ENCODE data around the gene PMPCA. TPM values are rescaled to one million over a fixed set of nuclear protein-coding genes. Genes with fewer than 3 reads are reported as not detected.
A peak's percentile ranks its signal among the peaks of the same experiment; 100 is the strongest.

The PMPCA gene
- total and polyA plus RNA-seq, 7 donors = 22.9 to 49.9 (median 27.1) TPM

DNA sequence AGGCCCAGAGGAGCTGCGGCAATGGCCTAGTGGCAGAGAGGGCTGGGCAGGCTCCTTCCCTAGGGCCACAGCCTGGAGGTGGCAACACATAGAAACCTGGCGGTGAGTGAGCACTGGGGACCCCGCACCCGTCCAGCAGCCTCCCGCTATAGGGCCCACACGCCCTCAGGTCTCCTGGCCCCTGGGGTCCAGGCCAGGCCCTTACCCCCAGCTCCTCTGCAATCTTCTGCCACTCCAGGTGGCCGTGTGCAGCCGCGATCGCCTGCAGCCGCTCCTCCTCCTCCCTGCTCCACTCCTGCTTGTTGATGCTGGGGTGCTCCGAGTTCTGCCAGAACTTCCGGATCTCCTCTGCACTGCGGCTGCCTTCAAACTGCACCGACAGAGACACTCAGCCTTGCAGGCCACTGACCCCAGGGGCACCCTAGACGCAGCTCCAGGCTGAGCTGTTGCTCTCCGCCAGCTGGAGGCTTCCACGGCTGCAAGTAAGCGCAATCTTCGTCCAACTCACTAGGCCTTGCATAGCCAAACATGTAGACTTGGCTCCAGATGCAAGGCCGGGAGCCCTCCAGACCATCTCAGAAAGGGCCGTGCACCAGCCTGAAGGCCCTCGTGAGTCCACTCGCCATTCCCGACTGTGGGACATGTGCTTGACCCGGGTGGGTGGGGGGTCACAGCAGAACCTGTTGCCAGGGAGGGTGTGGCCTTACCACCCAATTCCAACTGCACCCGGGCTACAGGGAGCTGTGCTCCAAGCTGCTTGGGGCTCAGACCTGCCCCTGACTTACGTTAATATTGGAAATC lies 18.5 kb upstream of the PMPCA start:
- Histone ChIP-seq H3K4me1 (no peaks in the 10 kb centered on the region), H3K27ac (no peak overlapping the region), H3K9me3 (no peaks in the 10 kb centered on the region), H3K27me3 (no peaks in the 10 kb centered on the region), H3K36me3 (peaks cover 34 to 92% (median 55%) of the 10 kb centered on the region in 4 donors), H3K4me3 (no peak overlapping the region)
- intact Hi-C loops (cut with DNase I) = no loop called here
- 95% methylated on average over 28 of the region's 28 CpGs for WGBS, 2 donors
- TF ChIP-seq EP300 (IDR thresholded peaks at IDR 0.05) (no peak), POLR2AphosphoS5 (IDR thresholded peaks at IDR 0.05) (no peak), POLR2A (IDR thresholded peaks at IDR 0.05) (no peak)
- TF ChIP-seq, protein P1, sequence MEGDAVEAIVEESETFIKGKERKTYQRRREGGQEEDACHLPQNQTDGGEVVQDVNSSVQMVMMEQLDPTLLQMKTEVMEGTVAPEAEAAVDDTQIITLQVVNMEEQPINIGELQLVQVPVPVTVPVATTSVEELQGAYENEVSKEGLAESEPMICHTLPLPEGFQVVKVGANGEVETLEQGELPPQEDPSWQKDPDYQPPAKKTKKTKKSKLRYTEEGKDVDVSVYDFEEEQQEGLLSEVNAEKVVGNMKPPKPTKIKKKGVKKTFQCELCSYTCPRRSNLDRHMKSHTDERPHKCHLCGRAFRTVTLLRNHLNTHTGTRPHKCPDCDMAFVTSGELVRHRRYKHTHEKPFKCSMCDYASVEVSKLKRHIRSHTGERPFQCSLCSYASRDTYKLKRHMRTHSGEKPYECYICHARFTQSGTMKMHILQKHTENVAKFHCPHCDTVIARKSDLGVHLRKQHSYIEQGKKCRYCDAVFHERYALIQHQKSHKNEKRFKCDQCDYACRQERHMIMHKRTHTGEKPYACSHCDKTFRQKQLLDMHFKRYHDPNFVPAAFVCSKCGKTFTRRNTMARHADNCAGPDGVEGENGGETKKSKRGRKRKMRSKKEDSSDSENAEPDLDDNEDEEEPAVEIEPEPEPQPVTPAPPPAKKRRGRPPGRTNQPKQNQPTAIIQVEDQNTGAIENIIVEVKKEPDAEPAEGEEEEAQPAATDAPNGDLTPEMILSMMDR (IDR thresholded peaks at IDR 0.05) = no peak
- DNase-seq = no peak

DNA sequence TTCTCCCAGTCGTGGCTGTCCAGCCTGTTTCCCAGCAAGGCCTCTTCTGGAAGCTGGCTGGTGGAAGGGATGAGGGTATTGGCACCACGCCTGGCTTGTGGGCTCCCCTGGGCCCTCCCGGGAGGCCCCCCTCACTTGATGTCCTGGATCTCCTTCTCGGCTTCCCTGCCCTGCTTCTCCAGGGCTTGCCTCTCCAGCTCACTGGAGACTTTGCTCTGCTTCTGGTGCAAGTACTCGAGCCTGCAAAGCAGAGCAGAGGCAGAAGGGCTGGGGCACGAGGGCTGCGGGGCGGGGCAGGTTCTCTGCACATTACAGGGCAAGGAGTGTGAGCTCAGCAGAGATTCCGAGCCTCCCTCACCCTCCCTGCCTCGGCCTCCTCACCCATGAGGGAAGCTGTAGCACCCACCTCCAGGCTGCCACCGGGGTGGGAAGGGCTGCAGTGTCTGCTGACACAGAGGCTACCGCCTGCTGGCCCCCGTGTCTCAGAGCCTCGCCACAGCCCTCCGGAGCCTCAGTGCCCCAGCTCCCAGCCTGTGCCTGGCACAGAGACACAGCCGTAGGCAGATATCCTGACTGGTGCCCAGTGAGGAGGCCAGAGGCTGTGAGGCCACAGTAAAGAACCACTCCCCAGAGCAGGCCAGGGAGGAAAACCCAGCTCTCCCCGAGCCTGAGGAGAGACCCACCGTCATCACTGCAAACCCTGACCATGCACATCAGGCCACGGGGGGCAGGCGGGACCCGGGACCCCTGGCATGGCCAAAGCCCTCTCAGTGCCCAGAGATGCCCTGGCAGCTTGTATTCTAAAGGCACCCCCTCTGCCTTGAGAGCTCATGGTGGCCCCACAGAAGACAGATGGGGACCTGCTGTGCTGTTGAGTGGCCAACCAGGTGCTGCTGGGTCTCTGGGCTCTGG lies 17.7 kb upstream of the PMPCA start:
- no peak overlapping the region for H3K27ac ChIP-seq
- H3K27me3 ChIP-seq = no peaks in the 10 kb centered on the region
- intact Hi-C loops (cut with DNase I) = no loop called here
- peaks cover 28 to 92% (median 50%) of the 10 kb centered on the region in 4 donors for H3K36me3 ChIP-seq
- DNase-seq = no peak
- 90 to 92% methylated on average over 21 of the region's 21 CpGs for WGBS, 2 donors
- H3K4me1 ChIP-seq = no peaks in the 10 kb centered on the region
- no peaks in the 10 kb centered on the region for H3K9me3 ChIP-seq
- no peak overlapping the region for H3K4me3 ChIP-seq
- TF ChIP-seq POLR2A (IDR thresholded peaks at IDR 0.05) (no peak), POLR2AphosphoS5 (IDR thresholded peaks at IDR 0.05) (no peak), EP300 (IDR thresholded peaks at IDR 0.05) (no peak)
- TF ChIP-seq, protein P1 (IDR thresholded peaks at IDR 0.05) = no peak

DNA sequence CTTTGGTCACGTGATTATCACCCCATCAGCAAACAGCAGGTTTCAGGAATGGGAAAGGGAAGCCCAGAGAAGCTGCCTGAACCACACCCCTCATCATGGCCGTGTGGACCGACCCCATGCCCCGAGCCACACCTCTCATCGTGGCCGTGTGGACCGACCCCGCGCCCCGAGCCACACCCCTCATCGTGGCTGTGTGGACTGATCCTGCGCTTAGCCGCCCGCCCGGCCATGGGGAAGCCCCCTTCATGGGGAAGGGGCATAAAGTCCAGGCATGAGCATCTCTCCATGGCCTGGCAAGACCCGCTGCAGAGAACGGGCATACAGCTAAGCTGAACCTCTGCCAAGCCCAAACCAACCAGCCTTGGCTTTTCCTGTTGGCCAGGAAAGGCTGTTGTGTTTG lies 16.9 kb upstream of the PMPCA start:
- Histone ChIP-seq H3K27ac (peak overlapping the region in 1 of 4 donors; percentile 17), H3K36me3 (peaks cover 21 to 89% (median 48%) of the 10 kb centered on the region in 4 donors)
- WGBS, 2 donors = 73 to 85% methylated on average over 17 of the region's 17 CpGs

DNA sequence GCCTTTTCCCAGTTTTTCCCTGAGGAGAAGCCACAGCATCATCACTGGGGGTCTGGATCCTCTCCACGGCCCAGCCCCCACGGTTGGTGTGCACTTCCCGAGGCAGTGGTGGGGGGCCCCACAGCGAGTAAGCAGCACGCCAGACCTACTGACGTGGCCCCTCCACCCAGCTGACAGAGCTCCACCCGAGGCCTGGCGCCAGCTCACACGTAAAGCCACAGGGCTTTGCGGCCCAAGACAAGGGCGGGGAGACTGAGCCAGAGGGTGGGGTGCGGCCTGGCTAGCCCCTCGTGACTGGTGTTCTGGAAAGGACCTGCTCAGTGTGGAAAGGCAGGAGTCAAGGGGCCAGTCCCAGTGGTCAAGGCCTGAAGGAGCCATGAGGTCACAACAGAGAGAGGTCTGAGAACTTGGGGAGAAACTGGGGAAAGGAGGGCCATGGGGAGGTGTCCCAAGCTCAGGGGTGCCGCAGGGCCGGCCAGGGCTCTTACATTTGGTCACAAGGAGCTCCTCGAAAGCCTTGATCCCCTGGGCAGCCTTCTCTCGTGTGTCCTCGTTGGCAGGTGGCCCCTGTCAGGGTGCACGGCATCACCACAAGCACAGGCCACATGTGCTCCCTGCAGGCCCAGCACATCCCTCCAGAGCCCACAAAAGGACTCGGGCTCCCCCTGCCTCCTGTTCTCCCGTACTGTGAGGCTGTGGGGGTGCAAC lies 16.0 kb upstream of the PMPCA start:
- no peak overlapping the region for H3K27ac ChIP-seq
- DNase-seq = no peak
- no peaks in the 10 kb centered on the region for H3K9me3 ChIP-seq
- no peaks in the 10 kb centered on the region for H3K27me3 ChIP-seq
- H3K4me3 ChIP-seq = no peak overlapping the region
- peaks cover 19 to 80% (median 47%) of the 10 kb centered on the region in 4 donors for H3K36me3 ChIP-seq
- intact Hi-C loops (cut with DNase I) = no loop called here
- TF ChIP-seq EP300 (IDR thresholded peaks at IDR 0.05) (no peak), POLR2AphosphoS5 (IDR thresholded peaks at IDR 0.05) (no peak), POLR2A (IDR thresholded peaks at IDR 0.05) (no peak)
- TF ChIP-seq, protein P1 (IDR thresholded peaks at IDR 0.05) = no peak
- 94 to 96% methylated on average over 21 of the region's 21 CpGs for WGBS, 2 donors
- peaks cover 0 to 14% (median 12%) of the 10 kb centered on the region in 4 donors for H3K4me1 ChIP-seq

More for the DNA sequence above, 16.9 kb upstream of the PMPCA start:
- H3K27me3 ChIP-seq = no peaks in the 10 kb centered on the region
- no peak for TF ChIP-seq POLR2AphosphoS5 (IDR thresholded peaks at IDR 0.05)
- TF ChIP-seq POLR2A (IDR thresholded peaks at IDR 0.05) = no peak
- TF ChIP-seq EP300 (IDR thresholded peaks at IDR 0.05) = no peak
- TF ChIP-seq, protein P1 (IDR thresholded peaks at IDR 0.05) = no peak
- intact Hi-C loops (cut with DNase I) = no loop called here
- no peak overlapping the region for H3K4me3 ChIP-seq
- DNase-seq = no peak
- H3K4me1 ChIP-seq = peaks cover 0 to 5% (median 3%) of the 10 kb centered on the region in 4 donors
- H3K9me3 ChIP-seq = no peaks in the 10 kb centered on the region
